Small intestine (tissue), 7 donors: ENCODE results near the gene MAST4. TPM values are rescaled to one million over a fixed set of nuclear protein-coding genes. Genes with fewer than 3 reads are reported as not detected.

Experiments used
- DNase-seq, 2 donors: peaks; one replicate each; pipeline versions ENCODE4 v3.0.0 to v3.0.0-alpha.2; 2013
- FAIRE-seq: peaks from 2 replicates; lab custom pipeline; 2012; peaks lifted over from hg19 to GRCh38; lab: Jason Lieb, UNC
- H3K27ac ChIP-seq, 3 donors: one replicate each; pipeline ENCODE4 v1.5.1; 2013; ENCODE audit warnings: low read length in 2 of 3, mild to moderate bottlenecking in 2 of 3, control low read depth in 1 of 3, inconsistent platforms in 1 of 3, low read depth in 1 of 3, moderate library complexity in 1 of 3
- H3K27me3 ChIP-seq, 3 donors: one replicate each; pipeline ENCODE4 v1.6.1; 2013; ENCODE audit warnings: low read length in 3 of 3, inconsistent platforms in 1 of 3; ENCODE audit not compliant: control insufficient read depth in 3 of 3, insufficient read depth in 3 of 3
- H3K36me3 ChIP-seq, 3 donors: one replicate each; pipeline ENCODE4 v1.6.1; 2013; ENCODE audit warnings: low read length in 3 of 3, inconsistent platforms in 1 of 3, low read depth in 1 of 3, mild to moderate bottlenecking in 1 of 3, moderate library complexity in 1 of 3; ENCODE audit not compliant: control insufficient read depth in 3 of 3, insufficient read depth in 2 of 3
- H3K4me1 ChIP-seq, 3 donors: one replicate each; pipeline ENCODE4 v1.6.1; 2013; ENCODE audit warnings: low read length in 2 of 3, inconsistent platforms in 1 of 3, low read depth in 1 of 3, mild to moderate bottlenecking in 1 of 3, moderate library complexity in 1 of 3; ENCODE audit not compliant: control insufficient read depth in 3 of 3, insufficient read depth in 2 of 3
- H3K4me3 ChIP-seq, 3 donors: one replicate each; pipeline ENCODE4 v1.5.1; 2013; ENCODE audit warnings: low read length in 3 of 3, control low read depth in 1 of 3, inconsistent platforms in 1 of 3, low read depth in 1 of 3, mild to moderate bottlenecking in 1 of 3, moderate library complexity in 1 of 3
- H3K9me3 ChIP-seq, 2 donors: one replicate each; pipeline ENCODE4 v1.6.1; 2013; ENCODE audit warnings: low read depth in 1 of 2, low read length in 1 of 2; ENCODE audit not compliant: control insufficient read depth in 2 of 2, insufficient read depth in 1 of 2
- WGBS, 3 donors: extraction: QIAGEN DNeasy Blood & Tissue Kit; methylation state at CpG; one replicate each; pipeline ENCODE4 v1.1.7; 2013; 5-methylcytosine and 5-hydroxymethylcytosine counted together
- polyA plus RNA-seq, 4 donors: library from polyadenylated mRNA; stranded (reverse) in 3 of 4; unstranded in 1 of 4; fragments of 200-250 nt in 3 of 4; fragments of 120-200 nt in 1 of 4; gene quantifications; one replicate each; pipeline versions ENCODE4 v1.2.1 to v1.2.3, GENCODE V29; 2013
- donor health status: healthy with polysubstance abuse.
- donor health status: control.
- donor health status: control.
- donor health status: Bipolar disorder and iron deficiency.
- donor health status: healthy.

The MAST4 gene
- polyA plus RNA-seq, 4 donors: 3.0 to 16.4 (median 4.5) TPM

DNA sequence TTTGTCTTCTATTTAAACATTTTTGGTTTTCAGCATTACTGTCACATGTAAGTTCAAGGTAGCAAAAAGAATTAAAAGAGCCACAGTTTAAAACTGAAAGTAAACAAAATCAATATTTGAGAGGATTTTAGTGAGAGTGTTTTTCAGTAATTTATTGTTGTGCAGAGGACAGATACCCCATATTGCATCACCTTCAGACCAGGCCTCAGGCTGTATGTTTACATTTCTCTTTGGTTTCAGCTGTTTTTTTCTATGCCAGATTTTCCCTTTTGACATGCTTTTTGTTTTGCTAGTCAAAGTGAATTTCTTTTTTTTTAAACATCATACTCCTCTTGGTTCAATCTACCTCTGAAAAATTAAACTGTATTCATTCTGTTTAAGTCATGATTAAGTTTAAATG, 47.2 kb downstream of the MAST4 start:
- FAIRE-seq: no peak
- no peaks in the 10 kb centered on the region for H3K27me3 ChIP-seq
- no peaks in the 10 kb centered on the region for H3K9me3 ChIP-seq
- H3K27ac ChIP-seq: no peak overlapping the region
- H3K4me1 ChIP-seq: no peaks in the 10 kb centered on the region
- no peak for DNase-seq
- no peak overlapping the region for H3K4me3 ChIP-seq
- no peaks in the 10 kb centered on the region for H3K36me3 ChIP-seq

DNA sequence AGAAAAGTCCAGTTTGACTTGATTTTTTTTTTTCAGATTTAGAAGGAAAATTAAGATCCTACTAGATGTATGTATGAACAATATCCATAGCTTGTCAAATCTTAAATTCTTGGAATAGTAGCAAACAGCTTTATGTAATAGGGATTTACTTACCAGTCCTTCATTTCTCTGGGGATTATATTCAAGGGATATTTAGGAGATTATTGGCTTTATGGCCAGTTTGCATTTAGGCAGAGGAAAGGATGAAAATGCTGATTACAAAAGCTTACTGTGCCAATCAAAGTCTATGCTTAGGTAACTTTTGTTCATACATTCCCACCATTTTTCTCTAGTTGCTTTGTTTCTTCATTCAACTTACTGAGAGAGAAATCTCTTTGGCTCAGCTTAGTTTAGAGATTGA, 47.9 kb downstream of the MAST4 start:
- no peaks in the 10 kb centered on the region for H3K9me3 ChIP-seq
- H3K27me3 ChIP-seq: no peaks in the 10 kb centered on the region
- H3K4me3 ChIP-seq: no peak overlapping the region
- FAIRE-seq: no peak
- no peak for DNase-seq
- H3K36me3 ChIP-seq: no peaks in the 10 kb centered on the region
- no peak overlapping the region for H3K27ac ChIP-seq
- H3K4me1 ChIP-seq: no peaks in the 10 kb centered on the region

DNA sequence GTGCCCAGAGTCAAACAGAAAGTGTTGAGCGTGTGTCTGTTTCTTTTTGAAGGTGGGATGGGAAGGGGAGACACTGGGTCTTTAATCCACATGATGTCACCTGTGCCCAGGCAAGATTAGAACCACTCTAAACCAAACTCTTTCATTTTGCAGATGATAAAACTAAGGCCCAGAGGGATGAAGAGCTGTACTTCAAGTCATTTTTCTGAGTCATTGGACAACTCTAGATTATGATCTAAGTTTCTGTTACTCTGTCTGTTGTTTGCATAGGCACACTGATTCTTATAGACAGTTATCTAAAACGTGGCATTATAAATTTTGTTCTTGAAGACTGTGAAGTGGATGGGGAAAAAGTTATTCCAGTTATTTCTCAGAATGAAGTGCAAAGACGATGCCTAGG, 48.8 kb downstream of the MAST4 start:
- DNase-seq: no peak
- no peaks in the 10 kb centered on the region for H3K9me3 ChIP-seq
- FAIRE-seq: no peak
- H3K27ac ChIP-seq: no peak overlapping the region
- no peak overlapping the region for H3K4me3 ChIP-seq
- no peaks in the 10 kb centered on the region for H3K4me1 ChIP-seq
- H3K36me3 ChIP-seq: no peaks in the 10 kb centered on the region
- 61 to 75% (median 62%) methylated on average over 3 of the region's 3 CpGs for WGBS, 3 donors
- no peaks in the 10 kb centered on the region for H3K27me3 ChIP-seq

DNA sequence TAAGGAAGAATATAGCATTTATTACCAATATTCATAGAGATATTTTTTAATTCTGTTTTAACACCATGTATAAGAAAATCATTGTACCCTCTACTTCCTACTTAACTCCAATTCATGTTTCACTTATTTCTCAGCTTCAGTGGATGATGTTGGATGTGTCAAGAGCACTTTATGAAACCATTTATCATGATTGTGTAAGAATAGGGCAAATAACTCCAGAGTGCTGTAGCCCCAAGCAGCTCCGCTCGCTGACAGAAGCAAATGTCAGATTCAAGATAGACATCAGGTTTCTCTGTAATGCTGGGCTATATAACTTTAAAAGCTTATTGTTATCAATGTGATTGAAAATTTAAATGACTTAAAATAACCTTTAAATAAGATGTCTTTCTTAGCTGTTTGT, 50.4 kb downstream of the MAST4 start:
- H3K36me3 ChIP-seq: no peaks in the 10 kb centered on the region
- H3K4me1 ChIP-seq: no peaks in the 10 kb centered on the region
- 77 to 95% (median 87%) methylated on average over 2 of the region's 2 CpGs for WGBS, 3 donors
- peak overlapping the region in 1 of 3 donors; percentile 10 for H3K27ac ChIP-seq
- H3K9me3 ChIP-seq: peaks cover 0 to under 1% of the 10 kb centered on the region in 2 donors
- no peak overlapping the region for H3K4me3 ChIP-seq
- DNase-seq (no peak), FAIRE-seq (no peak)
- no peaks in the 10 kb centered on the region for H3K27me3 ChIP-seq

DNA sequence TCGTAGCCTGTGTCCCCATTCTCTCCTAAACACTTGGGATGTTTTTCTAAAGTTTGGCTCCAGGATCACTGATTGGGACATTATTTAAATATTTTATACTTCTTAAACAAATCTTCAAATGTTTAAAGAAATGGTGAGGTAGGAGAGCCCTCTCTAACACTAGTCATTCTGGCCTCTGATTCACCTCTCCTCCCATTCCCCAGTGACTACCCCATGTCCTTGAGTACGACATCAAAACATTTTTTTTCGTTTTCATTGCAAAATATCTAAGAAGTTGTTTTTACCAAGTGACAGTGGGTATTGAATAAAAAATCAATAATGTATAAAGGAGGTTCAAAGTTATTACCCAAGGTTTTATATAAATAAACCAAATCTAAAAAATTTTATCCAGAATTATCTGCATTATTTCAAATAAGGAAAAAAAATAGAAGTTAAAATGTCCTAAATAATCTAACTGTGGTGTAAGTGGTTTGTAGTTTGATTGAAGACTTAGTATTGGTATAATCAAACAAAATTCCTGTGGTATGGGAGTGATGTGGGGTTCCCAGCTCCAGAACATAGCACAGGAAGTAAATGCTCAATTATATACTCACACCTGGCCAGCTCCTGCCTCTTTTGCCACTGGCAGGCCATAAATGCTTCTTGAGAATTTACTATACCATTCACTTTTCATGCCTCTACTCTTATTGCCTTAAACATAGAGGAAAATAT, 51.1 kb downstream of the MAST4 start:
- no peaks in the 10 kb centered on the region for H3K27me3 ChIP-seq
- FAIRE-seq: no peak
- no peaks in the 10 kb centered on the region for H3K4me1 ChIP-seq
- peaks cover 0 to 4% of the 10 kb centered on the region in 2 donors for H3K9me3 ChIP-seq
- 67 to 73% (median 69%) methylated on average over 3 of the region's 3 CpGs for WGBS, 3 donors
- H3K27ac ChIP-seq: no peak overlapping the region
- H3K36me3 ChIP-seq: no peaks in the 10 kb centered on the region
- H3K4me3 ChIP-seq: no peak overlapping the region
- no peak for DNase-seq

DNA sequence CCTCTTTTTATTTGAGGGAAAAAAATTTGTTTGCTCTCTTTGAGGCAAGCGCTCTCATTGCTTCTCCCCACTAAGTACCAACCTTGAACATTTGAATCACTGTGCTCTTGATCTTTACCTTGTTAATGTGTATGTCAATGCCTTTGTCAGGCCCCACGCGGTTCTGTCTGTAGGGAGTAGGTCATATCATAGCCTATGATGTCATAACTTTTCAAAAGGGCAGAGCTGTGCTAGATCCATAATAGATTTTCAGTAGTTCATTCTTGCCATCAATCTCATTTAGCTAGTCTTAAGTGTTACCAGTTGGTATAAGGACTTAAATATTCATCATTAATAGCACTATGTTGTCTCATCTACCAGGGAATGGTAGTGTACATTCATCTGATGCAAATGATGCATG, 56.6 kb downstream of the MAST4 start:
- Histone ChIP-seq H3K4me1 (no peaks in the 10 kb centered on the region), H3K9me3 (peaks cover 0 to 4% of the 10 kb centered on the region in 2 donors), H3K36me3 (no peaks in the 10 kb centered on the region), H3K4me3 (no peak overlapping the region), H3K27me3 (no peaks in the 10 kb centered on the region), H3K27ac (no peak overlapping the region)
- 90% methylated on average over 3 of the region's 3 CpGs for WGBS, 3 donors
- no peak for FAIRE-seq
- no peak for DNase-seq

DNA sequence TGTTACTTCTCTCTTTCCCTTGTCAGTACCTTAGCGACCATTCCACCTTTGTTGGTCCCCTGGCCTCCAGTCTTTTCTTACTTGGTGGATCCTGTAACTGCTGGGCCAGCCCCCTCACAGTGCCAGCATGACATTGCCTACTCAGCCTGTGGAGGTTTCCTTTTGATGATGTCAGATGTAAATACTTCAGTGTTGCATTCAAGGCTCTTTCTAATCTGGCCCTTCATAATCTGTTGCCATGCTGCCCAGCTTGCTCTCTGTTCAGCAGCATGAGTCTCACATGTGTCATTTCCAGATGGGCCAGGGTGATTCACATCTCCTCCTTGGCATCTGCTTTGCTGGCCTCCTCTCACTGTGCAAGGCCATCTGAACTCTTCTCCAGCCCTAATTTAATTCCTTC, 57.1 kb downstream of the MAST4 start:
- no peaks in the 10 kb centered on the region for H3K4me1 ChIP-seq
- peaks cover 0 to 4% of the 10 kb centered on the region in 2 donors for H3K9me3 ChIP-seq
- DNase-seq (no peak), FAIRE-seq (no peak)
- no peak overlapping the region for H3K27ac ChIP-seq
- no peaks in the 10 kb centered on the region for H3K36me3 ChIP-seq
- 78 to 93% (median 89%) methylated on average over 1 of the region's 1 CpG for WGBS, 3 donors
- no peaks in the 10 kb centered on the region for H3K27me3 ChIP-seq
- no peak overlapping the region for H3K4me3 ChIP-seq

DNA sequence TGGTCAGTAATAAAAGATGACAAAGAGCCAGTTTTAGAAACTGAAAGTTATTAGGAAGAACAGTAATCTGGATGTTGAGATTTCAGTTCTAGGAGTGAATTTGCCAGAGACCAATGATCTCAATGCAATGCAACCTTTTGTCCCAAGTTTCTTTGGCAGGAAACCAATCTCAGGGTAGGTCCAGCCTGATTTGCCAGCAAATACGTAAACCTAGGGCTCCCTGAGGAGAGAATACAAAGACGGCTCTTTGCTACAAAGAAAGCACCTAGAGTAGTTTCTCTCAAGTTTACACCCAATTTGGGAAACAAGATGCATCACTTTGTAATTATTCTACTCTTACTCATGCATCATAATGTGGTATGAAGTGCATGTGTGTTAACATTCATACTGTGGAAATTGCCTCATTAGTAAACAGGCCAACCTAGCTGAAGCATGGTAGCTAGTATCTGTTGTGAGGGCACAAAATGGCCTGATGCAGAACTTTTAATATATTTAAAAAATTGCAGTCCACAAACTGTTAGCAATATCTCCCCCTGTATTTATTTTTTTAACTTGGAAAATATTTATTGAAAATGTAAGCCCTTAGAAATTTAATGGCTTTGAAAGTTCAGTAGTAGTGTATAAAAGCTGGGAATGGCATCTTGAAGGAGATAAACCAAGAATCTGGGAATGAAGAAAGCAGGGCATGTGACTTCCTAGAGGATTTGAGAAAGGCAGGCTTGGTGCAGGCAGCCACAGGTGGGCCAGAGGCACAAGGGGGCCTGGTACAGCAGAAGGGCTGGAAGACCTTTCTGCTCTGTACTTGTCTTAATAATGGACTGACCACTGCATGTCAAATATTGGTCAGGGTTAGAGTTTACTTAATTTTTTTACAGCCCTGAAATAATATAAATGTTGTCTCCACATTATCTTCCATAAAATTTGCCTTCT, 59.5 kb downstream of the MAST4 start:
- Histone ChIP-seq H3K36me3 (no peaks in the 10 kb centered on the region), H3K27ac (no peak overlapping the region), H3K9me3 (peaks cover 0 to 4% of the 10 kb centered on the region in 2 donors), H3K27me3 (no peaks in the 10 kb centered on the region), H3K4me1 (no peaks in the 10 kb centered on the region), H3K4me3 (no peak overlapping the region)
- FAIRE-seq: no peak
- WGBS, 3 donors: 13 to 67% (median 59%) methylated on average over 2 of the region's 2 CpGs
- peak in 1 of 2 donors; percentile 3 for DNase-seq
